Epithelial cell of esophagus (primary cell): ENCODE data around the gene PRR33.
A peak's percentile ranks its signal among the peaks of the same experiment; 100 is the strongest.

Source experiments
- DNase-seq: peaks from one replicate; pipeline ENCODE4 v3.0.0; 2010; ENCODE audit warnings: low read depth
- H3K4me3 ChIP-seq: 2 replicates; pipeline ENCODE4 v1.5.1; 2011; ENCODE audit warnings: mild to moderate bottlenecking, low read length, control low read depth
- CTCF ChIP-seq: IDR thresholded peaks from 2 replicates; pipeline ENCODE4 v1.5.1; 2011; ENCODE audit warnings: low read depth, mild to moderate bottlenecking, low read length, control low read depth, inconsistent platforms; ENCODE audit not compliant: insufficient read depth; ENCODE audit errors: missing control alignments

PRR33 gene

GRCh38 chr11:1866776-1867175 lies 24.9 kb downstream of the PRR33 start:
- no peak overlapping the region for H3K4me3 ChIP-seq
- DNase-seq, result no peak
- TF ChIP-seq CTCF, result no peak

- no peak for TF ChIP-seq CTCF
- no peak overlapping the region for H3K4me3 ChIP-seq
- no peak for DNase-seq
Observed at GRCh38 chr11:1866226-1866625, 25.5 kb downstream of the PRR33 start.

GRCh38 chr11:1864831-1865665 lies 26.6 kb downstream of the PRR33 start:
- DNase-seq, result no peak
- no peak overlapping the region for H3K4me3 ChIP-seq
- TF ChIP-seq CTCF, result no peak

- no peak for TF ChIP-seq CTCF
- no peak for DNase-seq
- no peak overlapping the region for H3K4me3 ChIP-seq
Observed at GRCh38 chr11:1864231-1864630, 27.5 kb downstream of the PRR33 start.

- peak; percentile 81 for DNase-seq
- no peak overlapping the region for H3K4me3 ChIP-seq
- TF ChIP-seq CTCF, result no peak
Observed at GRCh38 chr11:1863352-1864216, 28.1 kb downstream of the PRR33 start.

- no peak overlapping the region for H3K4me3 ChIP-seq
- DNase-seq, result no peak
- TF ChIP-seq CTCF, result no peak
Observed at GRCh38 chr11:1862588-1863351, 28.9 kb downstream of the PRR33 start.
